ENCODE measurements around the gene FOXE3.

DNA sequence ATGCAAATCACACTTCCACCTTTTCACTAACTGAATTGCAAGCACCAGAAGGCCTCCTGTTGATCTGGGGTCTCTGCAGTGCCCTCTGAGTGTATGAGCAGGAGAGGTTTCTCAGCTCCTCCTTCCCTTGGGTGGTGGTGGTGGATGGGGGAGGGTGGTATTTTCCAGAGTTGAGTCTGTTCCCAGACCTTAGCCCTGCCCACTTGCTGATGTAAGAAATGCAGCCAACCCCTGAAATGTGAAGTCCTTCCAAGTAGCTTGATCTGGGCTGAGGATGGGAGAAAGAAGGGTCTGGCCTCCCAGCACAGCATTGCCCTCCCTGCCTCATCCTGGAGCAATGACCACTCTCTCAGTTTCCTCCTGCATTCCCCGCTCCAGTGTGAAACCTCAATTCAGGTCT is 15.4 kb downstream of the FOXE3 start:
- TF ChIP-seq, protein P1, sequence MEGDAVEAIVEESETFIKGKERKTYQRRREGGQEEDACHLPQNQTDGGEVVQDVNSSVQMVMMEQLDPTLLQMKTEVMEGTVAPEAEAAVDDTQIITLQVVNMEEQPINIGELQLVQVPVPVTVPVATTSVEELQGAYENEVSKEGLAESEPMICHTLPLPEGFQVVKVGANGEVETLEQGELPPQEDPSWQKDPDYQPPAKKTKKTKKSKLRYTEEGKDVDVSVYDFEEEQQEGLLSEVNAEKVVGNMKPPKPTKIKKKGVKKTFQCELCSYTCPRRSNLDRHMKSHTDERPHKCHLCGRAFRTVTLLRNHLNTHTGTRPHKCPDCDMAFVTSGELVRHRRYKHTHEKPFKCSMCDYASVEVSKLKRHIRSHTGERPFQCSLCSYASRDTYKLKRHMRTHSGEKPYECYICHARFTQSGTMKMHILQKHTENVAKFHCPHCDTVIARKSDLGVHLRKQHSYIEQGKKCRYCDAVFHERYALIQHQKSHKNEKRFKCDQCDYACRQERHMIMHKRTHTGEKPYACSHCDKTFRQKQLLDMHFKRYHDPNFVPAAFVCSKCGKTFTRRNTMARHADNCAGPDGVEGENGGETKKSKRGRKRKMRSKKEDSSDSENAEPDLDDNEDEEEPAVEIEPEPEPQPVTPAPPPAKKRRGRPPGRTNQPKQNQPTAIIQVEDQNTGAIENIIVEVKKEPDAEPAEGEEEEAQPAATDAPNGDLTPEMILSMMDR (IDR thresholded peaks at IDR 0.05; ENCODE audit: control extremely low read depth in 1 of 3, insufficient read depth in 1 of 3, low read depth in 1 of 3, low read length in 3 of 3): no peak
- TF ChIP-seq HDAC6 (IDR thresholded peaks at IDR 0.05; ENCODE audit: low read depth, low read length) (no peak), YY1 (IDR thresholded peaks at IDR 0.05; ENCODE audit: low read depth, low read length) (no peak), NRF1 (IDR thresholded peaks at IDR 0.05; ENCODE audit: low read depth, low read length) (no peak), CBX5 (IDR thresholded peaks at IDR 0.05; ENCODE audit: low read depth, low read length) (no peak), GTF2F1 (IDR thresholded peaks at IDR 0.05; ENCODE audit: borderline replicate concordance, low read depth, low read length) (no peak), SP1 (IDR thresholded peaks at IDR 0.05; ENCODE audit: low read depth, low read length) (no peak), RAD21 (IDR thresholded peaks at IDR 0.05 in 1 of 2, conservative IDR thresholded peaks at IDR 0.05 in 1 of 2; ENCODE audit: low read depth in 2 of 2, low read length in 2 of 2) (no peak), JUND (IDR thresholded peaks at IDR 0.05; ENCODE audit: low read length) (no peak), CBX8 (IDR thresholded peaks at IDR 0.05; ENCODE audit: borderline replicate concordance, low read depth, low read length) (no peak), SAP30 (IDR thresholded peaks at IDR 0.05; ENCODE audit: insufficient read depth, insufficient replicate concordance, low read length) (no peak)

All from H1 (cell line).